ENCODE data around the gene FAM181A.

FAM181A gene

GRCh38 chr14:93903342-93904184 is 23.6 kb upstream of the FAM181A start:
- peak in 3 of 58 donors; percentile 1 to 22 (median 15) for DNase-seq

DNA sequence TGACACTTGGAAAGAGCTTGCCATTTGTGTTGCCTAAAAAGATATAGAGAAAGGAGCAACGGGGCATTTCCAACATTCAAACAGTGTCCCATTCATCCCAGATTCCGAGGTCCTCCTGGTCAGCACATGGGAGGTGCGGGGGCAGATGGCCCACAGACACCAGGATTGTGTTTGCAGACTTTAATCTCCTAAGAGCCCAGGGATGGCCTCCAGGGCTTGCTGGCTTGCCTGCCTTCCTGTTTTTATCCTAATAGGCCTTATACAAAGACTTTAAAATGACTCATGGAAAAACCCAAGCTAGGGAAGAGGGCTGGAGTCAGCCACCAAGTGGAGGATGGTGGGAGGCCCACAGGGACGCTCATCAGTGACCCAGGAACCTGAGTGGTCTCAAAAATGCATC is 21.5 kb upstream of the FAM181A start:
- DNase-seq: no peak

- peak in 13 of 58 donors; percentile 5 to 55 (median 27) for DNase-seq
Observed at GRCh38 chr14:93906341-93907329, 20.5 kb upstream of the FAM181A start.

DNA sequence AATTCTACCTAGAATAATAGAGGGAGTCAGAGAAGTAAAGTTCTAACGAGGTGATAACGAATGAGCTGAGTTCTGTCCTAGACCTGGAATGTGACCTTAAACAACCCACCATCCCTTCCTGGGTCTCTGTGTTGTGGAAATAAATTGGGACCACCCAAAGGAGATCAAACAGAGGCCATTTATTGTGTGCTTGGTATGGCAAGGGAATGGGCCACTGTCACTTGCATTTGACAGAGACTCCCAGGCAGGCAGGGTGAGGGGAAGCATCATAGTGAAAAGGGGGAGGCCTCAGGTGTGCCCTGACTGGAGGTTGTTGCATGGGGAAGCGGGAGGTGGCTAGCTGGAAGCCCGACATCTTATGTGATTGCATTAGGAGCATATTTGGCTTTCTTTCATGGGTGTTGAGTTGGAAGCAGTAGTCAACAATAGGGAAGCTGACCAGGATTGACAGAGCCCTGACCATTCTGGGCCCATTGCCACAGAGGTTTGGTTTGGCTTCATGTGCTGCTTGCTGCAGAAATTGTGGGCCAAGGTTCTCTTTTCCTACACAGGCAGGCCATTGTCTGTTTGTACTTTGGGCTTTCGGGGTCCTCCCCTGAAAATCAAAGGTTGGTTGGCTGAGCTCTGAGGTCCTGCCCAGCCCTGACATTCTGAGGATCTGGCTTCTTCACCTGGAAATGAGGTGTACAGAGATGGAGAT is 17.6 kb upstream of the FAM181A start:
- peak in 16 of 58 donors; percentile 4 to 47 (median 18) for DNase-seq

DNA sequence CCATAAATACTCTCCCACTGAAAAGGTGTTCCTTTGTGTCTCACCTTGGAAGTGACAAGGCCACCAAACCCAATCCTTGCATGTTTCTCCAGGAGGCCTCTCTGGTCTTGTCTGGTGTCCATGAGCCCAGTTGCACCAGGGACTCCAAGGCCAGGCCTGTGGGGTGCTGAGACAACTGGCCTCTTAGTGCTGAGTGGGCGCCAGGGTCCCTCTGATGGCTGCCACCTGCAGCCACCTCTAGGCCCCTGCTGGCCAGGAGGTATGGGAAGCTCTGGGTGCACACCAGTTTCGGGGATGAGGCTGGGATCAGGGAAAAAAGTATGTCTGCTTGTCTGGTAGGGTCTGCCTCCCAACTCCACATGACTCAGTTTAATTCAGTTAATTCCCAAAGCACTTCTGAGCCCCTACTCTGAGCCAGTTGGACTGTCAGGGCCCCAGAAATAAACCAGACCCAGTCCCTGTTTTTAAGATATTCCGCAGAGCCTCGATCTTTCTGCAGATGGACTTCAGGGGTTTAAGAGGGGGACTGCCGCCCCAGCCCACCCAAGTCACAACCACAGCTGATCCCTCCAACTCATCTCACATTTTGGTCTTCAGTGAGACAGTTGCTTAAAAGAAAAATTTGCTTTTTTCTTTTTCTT is 15.0 kb upstream of the FAM181A start:
- no peak for DNase-seq

DNA sequence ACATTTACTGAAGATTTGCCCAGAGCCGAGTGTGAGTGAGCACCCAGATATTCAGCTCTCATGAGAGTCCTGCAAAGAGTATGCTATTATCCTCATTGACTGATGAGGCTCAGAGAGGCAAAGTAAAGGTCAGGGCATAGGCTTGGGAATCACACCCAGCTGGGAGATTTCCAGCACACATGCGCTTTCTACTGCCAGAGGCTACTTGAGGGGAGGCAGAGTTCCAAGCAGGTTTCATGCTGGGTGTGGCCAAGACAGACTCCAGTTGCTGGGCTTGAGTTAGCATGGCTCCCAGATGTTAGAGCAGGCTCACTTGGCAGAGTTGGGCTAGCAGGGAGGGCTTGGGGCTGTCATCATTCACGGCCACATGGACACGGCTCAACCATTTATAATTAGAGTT is 14.4 kb upstream of the FAM181A start:
- DNase-seq: no peak

GRCh38 chr14:93914278-93914677 is 12.9 kb upstream of the FAM181A start:
- no peak for DNase-seq

GRCh38 chr14:93915070-93915705 is 12.0 kb upstream of the FAM181A start:
- no peak for DNase-seq

DNA sequence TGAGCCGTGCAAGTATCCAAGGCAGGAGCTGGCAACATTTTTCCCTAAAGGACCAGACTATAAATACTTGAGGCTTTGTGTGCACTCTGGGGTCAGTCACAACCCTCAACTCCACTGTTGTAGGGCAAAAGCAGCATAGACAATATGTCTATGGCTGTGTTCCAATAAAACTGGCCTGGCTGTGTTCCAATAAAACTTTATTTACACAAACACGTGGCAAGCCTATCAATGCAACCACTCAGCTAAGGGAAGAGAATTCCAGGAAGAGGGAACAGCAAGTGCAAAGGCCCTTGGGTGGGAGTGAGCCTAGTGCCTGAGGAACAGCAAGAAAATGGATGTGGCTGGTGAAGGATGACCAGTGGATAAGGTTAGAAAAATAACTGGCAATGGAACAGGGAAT is 11.3 kb upstream of the FAM181A start:
- DNase-seq: no peak

DNA sequence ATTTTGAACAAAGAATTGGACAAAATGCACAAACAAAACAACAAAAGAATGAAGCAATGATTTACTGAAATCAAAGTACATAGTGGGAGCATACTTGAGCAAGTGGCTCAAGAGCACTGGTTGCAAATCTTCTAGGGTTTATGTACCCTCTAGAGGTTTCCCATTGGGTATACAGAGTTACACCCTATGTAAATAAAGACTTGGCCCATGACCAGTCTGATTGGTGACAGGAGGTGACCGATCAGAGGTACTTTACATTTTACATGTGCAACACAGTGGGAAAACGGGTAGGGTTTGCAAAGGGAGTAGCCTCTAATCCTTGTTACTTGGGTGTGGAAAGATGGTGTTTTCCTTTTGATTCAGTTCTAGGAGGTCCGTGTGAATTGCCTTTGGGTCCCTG is 10.6 kb upstream of the FAM181A start:
- DNase-seq: no peak

- DNase-seq: no peak
Observed at GRCh38 chr14:93917141-93917540, 10.0 kb upstream of the FAM181A start.

- DNase-seq: no peak
Observed at GRCh38 chr14:93921001-93921806, 5.9 kb upstream of the FAM181A start.

DNA sequence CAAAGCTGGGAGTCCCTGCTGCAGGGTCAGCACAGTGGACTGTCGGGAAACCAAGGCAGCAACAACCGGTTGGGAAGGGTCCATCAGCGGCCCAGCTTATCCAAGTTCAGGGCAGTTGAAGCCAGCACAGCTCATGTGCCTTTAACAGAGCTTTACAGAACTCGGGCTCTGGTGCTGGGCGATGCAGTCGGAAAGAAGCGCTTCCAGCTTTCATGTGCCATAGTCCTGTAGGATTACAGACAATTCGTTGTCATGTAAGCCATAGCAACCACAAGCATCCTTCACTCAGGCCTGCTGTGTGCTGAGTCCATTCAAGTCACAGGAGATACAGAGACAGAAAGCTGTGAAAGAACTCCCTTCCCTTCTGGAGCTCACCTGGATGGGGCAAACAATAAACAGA is 3.5 kb upstream of the FAM181A start:
- peak in 3 of 58 donors; percentile 13 to 52 (median 42) for DNase-seq

DNA sequence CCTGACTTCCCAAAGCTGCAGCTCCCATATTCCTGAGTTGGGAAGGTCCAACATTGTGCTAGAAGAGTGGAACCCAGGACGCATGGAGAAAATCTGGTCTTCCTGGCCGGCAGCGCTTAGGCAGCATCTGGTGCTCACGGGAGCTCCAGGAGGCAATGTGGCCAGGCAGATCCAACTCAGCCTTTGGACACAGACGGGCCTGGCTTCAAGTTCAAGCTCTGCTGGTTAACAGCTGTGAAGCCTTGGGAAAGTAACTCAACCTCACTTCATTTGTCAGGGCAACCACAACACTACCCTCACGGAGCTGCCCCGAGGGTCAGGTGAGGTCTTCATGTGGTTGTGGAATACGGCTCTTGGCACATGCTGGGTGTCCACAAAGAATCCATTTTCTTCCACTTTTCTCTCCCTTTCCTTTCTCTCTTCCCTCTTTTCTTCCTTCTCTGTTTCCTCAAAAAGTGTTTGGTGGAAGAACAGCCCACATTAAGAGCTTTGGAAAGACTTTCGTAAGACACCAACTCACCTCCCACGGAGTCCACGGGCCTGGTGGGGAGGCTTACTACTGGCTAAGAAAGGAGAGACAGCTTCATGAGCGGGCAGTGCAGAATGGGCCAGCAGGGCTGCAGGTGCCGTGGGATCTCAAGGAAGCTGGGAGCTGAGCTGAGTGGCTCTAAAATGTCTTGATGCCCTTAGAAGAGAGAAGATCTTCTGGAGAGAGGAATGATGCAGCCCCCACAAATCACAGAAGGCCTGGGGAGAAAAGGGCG is 2.4 kb upstream of the FAM181A start:
- DNase-seq: peak in 6 of 58 donors; percentile 14 to 29 (median 22)

- DNase-seq: no peak
Observed at GRCh38 chr14:93925374-93925895, 1.7 kb upstream of the FAM181A start.

DNA sequence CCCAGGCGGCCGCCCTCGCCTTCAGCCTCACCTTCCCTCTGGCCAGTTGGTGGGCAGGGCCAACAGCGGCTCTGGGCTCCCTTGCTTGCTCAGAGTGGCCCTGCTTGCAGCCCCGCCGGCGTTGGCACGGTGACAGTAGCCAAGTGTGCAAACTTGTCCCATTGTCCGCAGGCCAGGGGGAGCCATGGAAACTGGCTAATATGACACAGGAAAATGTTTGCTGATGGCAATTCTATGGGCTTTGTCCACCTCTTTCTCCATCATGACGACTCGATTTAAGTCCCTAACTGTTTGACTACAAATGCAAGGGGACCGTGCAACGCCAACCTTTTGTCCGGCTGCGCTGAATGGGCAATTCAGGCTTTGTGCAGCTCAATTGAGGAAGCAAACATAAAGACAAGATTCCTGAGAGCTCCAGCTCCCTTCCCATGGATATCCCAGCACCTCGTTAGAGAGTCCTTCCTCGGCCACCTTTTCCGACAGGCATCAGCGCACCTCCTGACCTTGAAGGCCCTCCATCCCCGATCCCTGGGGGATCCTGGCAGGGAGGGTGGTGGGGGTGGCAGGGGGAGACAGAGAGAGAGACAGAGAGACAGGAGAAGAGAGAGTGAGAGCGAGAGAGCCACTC is 785 bp upstream of the FAM181A start:
- peak in 53 of 58 donors; percentile 17 to 84 (median 59) for DNase-seq

DNA sequence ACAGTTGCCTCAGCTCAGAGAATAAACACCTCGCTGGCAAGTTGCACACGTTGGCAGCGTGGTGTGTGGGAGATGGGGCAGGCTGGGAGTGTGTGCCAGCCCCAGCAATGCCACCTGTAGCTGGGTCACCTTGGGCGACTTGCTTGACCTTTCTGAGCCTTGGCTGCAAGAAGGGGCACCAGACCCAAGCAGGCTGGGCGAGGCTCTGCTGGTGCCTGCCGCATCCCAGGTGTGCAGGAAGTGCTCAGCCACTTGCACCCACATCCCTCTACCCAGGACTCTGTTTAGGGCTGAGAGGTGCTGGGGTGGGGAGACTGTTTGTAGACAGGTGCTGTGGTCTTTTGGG is 629 bp downstream of the FAM181A start:
- DNase-seq: no peak

Measured in anterior cingulate cortex (tissue), 58 donors.